HG03025 (cell line): Measurements from ENCODE around the gene SMG1.
A peak's percentile ranks its signal among the peaks of the same experiment; 100 is the strongest.
"Not testable (repeated sequence)": the region's sequence is repeated elsewhere in the genome, so short reads cannot be mapped to it uniquely, and the experiment has no call there.

ENCODE experiments used
- ATAC-seq: cut with Tn5 transposase; IDR thresholded peaks from one replicate; pipeline ENCODE4 v1.9.1; 2021; ENCODE audit warnings: mild to moderate bottlenecking, moderate library complexity; ENCODE audit not compliant: unreplicated experiment, low FRiP score

The SMG1 gene

GRCh38 chr16:18774651-18775050, 151.6 kb downstream of the SMG1 start:
- not testable (repeated sequence) for ATAC-seq

DNA sequence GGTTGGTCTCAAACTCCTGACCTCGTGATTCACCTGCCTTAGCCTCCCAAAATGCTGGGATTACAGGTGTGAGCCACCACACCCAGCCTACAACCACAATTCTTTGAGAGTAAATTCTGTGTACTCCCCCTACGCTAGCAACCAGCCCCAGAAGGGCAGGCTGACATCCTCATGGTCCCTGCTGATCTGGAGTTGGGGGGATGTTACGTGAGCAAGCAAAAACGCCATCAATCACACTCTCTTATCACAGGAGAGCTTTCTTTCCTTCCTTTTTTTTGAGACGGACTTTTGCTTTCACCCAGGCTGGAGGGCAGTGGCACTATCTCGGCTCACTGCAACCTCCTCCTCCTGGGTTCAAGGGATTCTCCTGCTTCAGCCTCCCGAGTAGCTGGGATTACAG, 154.0 kb downstream of the SMG1 start:
- not testable (repeated sequence) for ATAC-seq

GRCh38 chr16:18770336-18770962, 155.8 kb downstream of the SMG1 start:
- ATAC-seq, result not testable (repeated sequence)

DNA sequence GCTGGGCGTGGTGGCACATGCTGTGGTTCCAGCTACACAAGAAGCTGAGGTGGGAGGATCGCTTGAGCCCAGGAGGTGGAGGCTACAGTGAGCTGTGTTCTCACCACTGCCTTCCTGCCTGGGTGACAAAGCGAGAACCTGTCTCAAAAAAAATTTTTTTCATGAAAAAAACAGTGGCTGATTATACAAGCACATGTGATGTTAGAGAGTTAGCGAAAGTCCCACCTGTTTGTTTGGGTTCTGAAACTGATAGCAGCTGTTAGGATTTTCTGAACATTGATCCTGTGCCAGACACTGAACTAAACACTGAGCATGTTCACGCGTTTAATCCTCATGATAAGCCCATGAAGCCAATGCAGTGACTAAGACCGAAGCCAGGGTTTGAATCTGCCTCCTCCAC, 159.0 kb downstream of the SMG1 start:
- not testable (repeated sequence) for ATAC-seq

GRCh38 chr16:18762713-18763112, 163.5 kb downstream of the SMG1 start:
- ATAC-seq, result peak; percentile 58

DNA sequence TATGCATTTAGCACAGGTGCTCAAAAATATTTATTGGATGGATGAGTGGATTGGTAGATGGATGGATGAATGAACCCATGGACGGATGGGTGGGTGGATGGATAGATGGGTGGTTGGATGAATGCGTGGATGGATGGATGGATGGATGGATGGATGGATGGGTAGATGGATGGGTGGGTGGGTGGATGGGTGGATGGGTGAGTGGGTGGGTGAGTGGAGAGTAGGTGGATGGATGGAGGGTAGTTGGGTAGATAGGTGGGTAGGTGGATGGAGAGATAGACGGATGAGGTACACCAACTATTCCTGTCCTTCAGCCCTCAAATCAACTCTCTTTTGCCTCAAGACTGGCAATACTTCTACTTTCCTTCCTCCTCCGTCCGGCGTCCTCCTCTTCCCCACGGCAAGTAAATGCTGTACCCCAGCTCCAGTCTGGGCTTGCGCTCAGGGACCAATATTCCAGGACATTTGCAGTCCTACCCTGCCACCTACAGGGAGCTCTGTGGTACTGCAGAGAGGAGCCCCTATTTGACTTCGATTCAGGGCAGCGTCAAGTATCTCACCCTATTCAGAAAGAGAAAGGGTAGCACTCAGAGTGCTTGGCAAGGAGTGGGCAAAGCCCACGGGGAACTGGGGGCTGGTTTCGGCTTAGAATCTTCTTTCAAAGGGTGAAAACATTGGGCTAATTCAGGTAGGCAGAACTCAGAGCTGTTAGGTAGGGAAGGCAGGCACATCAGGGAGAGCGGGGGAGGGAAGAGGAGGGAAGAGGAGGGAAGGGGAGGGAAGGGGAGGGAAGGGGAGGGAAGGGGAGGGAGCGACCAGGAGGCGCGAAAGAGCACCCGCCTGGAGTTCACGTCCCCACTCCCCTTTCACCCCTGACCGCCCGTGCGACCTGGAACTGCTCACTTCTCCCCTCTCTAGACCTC, 166.3 kb downstream of the SMG1 start:
- peak; percentile 57 for ATAC-seq

DNA sequence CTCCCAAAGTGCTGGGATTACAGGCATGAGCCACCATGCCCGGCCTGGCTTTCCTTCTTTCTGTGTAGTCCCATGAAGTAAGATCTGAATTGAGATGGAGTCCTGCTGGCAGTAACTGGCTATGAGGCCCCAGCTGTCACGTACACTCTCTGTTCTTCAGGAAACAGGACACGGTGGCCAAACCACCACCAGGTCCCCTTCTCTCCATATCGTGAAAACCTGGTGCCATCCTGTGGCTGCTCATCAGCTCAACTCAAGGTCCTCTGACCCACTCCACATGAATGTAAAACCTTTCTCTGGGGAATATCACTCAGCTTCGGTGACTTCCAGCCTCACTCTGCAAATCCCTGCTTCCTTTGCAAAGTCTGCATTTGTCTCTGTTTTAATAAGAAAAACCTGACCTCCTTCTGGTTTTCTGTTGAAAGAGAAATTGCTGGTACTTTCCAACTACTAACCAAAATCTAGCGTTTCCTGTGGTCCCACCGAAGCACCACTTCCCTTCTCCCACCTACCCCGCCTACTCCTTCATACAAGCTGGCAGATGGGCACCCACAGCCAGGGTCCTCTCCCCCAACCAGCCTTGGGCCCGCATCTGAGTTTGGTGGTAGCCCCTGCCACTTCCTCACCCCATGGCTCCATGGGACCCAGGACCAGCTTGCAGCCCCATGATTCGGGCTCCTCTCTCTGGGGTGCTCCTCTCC, 168.1 kb downstream of the SMG1 start:
- ATAC-seq, result not testable (repeated sequence)

GRCh38 chr16:18756639-18757038, 169.6 kb downstream of the SMG1 start:
- ATAC-seq, result not testable (repeated sequence)
